Cerebellar nuclear complex (tissue), 1 donor: ENCODE data around the gene EYA2.
"Not testable (repeated sequence)": the region's sequence is repeated elsewhere in the genome, so short reads cannot be mapped to it uniquely, and the experiment has no call there.

Experiments used
- DNase-seq, 2 experiments: peaks; one replicate each; lab custom pipeline; 2025; lab: John Stamatoyannopoulos, UW

Gene EYA2

DNA sequence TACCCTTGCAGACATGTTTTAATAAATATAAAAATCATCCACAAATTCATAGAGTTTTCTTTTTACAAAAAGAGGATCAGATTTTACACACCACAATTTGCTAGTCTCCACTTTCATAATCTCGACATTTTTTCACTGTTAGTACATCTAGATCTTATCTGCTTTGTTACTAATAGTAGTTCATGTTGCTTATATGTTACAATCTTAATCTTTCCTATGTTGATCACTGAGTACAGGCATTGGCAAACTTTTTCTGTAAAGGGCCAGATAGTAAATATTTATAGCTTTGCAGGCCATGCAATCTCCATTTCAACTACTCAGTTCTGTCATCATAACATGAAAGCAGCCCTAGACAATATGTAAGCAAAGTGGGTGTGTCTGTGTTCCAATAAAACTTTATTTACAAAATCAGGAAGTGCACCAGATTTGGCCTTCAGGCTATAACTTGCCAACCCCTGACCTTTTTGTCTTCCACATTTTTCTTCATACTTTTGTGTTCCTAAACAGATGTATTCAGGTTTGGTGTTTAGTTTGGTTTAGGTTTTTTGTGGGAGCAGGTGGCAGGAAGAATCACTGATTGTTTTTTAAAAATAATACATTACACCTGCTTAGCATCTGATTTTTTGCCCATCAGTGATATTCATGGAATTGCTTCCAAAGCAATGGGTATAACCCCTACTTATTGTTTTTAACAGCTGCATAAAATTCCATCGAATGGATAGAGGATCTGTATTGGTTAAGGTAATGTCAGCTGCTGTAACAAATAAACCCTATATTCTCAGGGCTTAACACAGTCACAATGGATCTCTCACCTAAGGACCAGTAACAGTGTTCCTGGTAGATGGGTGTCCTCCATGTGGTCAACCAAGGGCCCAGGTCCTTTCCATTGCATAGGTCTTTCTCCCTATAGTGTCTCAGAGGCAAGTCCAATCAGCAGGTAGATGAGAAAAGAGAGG lies 61.2 kb downstream of the EYA2 start:
- DNase-seq, result no peak

DNA sequence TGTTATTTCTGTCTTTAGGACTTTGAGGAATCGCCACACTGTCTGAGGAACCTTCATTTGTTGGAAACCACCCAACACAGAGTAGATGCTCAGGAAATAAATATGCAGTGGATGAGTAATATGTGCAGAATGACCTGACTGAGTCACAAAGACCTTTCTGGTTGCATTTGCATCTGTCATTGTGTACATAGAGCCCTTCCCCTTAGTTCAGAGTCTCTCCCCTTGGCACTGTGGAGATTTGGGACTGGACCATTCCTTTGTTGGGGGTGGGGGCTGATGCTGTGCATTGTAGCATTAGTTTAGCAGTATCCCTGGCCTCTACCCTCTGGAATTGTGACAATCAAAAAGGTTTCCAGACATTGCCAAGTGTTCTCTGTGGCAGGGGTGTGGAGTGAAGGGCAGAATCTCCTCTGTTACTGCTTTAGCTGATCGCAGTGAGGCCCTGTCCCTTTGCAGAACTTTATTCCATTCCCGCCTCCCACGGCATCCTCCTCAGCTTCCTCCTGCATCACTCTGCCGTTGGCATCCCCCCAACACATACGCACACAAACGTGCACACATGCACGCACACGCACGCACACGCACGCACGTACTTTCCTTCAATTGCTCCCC lies 64.5 kb downstream of the EYA2 start:
- no peak for DNase-seq

DNA sequence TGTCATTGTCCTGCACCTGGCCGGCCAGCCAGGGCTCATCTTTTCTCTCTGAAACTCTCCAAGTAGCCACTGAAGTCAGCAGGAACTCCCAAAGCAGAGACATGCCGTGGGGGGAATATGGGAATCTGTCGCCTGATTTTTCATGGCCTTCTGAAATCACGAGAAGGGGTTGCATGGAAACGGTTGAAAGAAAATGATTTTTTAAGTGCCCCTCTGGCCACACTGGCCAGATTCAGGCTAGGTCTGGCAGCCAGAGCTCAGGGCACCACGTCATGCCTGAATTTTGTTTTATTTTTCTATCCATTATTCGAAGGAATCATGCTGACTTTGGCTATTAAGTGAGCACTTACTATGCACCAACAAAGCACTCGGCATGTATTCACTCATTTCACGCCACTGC lies 65.2 kb downstream of the EYA2 start:
- DNase-seq, result no peak

DNA sequence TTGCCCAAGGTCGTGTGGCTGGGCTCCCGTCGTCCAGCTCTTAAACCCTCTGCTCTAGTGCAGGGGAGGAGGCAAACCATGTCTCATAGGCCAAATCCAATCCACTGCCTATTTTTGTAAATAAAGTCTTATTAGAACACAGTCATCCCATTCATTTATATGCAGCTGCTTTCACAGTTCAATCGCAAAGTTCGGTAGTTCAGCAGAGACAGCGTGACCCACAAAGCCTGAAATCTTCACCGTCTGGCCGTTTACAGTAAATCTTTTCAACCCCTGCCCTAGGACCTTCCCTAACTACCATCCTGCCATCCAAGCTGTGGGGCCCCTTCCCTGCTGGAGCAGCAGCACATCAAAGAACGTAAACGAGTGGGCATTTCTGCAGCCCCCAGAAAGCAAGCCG lies 65.9 kb downstream of the EYA2 start:
- DNase-seq, result no peak

DNA sequence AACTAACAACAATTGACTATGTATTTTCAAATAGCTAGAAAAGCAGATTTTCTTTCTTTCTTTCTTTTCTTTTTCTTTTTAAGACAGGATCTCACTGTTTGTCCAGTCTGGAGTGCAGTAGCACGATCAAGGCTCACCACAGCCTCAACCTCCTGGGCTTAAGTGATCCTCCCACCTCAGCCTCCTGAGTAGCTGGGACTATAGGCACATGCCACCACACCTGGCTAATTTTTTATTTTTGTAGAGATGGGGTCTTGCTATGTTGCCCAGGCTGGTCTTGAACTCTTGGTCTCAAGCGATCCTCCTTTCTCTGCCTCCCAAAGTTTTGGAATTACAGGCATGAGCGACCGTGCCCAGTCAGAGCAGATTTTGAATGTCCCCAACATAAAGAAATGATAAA lies 67.3 kb downstream of the EYA2 start:
- DNase-seq, result not testable (repeated sequence)

DNA sequence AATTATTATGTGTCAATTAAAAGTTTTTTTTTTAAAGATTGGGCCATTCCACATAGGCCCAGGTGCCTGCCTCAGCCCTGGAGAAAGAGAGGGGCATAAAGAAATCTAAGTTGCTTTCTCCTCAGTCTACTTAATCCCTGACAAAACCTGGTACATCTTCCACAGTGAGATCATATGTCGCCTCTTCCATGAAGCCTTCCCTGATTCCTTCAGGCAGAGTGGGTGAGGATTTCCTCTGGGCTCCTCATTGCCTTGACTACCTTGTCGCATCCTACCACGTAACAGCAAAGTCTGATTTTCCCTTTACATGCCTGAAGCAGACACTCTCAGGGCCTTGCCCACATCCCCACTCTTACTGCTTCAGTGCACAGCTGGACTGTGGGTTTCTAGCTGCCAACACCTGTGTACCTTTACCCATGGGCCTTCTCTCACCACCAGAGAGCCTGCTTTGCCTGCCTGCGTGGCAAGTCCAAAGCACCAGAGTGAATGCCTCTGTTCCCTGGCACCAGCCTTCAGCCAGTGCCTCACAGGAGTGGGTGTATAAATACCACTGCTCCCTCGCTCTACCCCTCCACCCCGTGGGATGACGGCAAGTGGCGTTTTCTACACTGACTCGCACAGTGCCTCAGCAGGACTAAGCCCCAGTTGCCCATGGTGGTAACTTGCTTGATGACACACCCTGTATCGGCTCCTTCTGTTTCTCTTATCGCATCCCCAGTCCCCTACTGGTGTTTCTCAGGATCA lies 68.0 kb downstream of the EYA2 start:
- DNase-seq, result no peak

DNA sequence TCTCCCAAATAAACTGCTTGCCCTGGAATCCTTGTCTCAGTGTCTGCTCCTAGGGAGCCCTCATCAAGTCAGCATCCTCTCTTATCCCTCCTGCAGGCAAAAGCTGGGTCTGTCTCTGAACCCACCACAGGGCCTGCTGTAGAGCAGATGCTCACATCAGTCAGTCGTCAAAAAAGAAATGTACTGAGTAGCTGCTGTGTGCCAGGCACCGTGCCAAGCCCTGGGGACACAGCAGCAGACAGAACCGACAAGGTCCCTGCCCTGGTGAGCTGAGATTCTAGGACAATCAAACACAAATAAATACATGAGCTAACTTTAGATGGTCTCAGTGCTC lies 68.5 kb downstream of the EYA2 start:
- no peak for DNase-seq

DNA sequence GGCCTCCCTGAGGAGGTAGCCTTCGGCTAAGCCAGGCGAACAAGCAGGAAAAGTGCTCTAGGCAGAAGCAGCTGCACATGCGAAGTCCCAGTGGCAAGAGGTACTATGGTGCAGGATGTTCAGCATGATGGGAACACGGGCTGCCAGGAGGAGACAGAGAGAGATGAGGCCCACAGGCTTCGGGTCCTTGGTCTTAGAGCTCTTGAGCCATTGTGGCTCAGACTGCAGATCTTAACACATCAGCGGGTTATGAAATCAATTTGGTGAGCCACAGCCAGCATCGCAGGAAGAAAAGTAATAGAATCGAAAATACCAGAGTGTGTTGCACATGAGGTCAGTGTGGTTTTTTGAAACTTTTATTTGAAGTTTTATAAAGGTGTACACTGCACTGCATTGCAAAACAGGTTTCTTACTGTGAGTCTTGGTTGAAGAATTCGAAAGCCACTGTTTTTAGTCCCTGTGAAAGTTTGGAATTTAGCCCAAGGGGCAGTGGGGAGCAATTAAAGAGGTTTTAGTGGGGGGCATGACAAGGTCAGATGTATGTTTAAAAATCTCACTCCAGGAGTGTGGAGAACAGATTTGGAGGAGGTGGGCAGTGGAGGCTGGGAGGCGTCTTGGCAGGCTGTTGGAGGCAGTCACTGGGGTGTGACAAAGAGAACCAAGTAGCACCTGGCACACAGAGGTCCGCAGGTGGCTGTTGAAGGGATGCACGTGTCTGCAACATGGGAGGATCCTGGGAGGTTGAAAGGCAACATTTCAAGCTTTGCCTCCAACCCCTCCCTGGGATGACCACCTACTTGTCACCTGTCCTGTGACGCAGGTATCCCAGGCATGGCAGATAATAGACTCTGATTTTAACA lies 69.3 kb downstream of the EYA2 start:
- DNase-seq, result no peak

DNA sequence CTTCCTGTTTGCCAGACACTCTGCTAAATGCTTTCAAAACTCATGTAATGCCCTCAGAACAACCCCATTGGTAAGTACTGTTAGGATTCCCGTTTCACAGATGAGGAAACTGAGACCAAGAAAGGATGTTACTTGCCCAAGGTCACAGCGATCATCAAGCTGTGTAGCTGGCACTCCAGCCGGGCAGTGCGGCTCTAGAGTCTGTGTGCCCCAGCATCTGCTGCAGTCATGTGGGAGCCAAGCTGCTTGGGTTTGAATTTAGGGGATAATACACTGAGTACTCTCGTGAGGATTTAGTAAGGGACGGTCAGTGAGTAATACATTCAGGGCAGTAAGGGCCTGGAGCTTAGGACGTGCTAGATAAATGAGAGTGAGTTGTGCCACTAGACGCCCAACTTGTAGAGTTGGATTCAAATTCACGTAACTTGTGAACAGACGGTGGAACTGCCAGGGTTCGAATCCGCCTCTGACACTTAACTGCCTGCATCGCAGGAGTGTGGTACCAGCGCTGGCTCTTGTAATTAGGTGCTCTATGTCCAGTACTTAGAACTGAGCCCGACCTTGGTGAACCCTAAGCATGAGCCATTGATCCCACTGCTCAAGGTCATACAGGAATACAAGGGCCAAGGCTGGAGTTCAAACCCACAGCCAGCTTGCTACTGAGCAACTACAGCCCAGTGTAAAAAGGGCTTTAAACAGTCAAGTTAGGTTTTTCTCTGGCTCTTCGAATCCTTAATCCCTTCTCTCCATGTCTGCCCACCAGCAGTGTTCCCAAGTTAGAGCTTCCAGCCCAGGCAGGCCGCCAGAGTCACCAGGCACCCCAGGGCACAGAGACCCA lies 70.2 kb downstream of the EYA2 start:
- DNase-seq, result no peak

DNA sequence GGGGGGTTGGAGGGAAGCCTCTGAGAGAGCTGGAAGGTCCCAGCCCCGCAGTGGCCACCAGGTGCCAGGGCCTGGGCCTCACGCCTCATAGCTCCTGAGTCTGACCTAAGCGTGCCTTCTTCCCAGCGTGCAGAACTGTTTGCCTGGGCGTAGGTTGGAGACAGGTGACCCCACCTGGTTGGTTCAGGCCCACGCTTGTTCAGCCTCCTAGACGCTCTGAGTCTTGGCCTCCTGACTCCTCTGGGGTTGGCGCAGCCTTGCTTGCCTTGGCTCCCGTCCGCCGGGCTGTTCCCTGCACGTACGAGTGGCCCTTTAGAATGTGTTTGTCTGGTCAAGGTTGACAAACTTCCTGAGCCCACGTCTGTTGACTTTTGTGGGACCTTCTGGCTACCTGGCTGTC lies 70.8 kb downstream of the EYA2 start:
- no peak for DNase-seq

DNA sequence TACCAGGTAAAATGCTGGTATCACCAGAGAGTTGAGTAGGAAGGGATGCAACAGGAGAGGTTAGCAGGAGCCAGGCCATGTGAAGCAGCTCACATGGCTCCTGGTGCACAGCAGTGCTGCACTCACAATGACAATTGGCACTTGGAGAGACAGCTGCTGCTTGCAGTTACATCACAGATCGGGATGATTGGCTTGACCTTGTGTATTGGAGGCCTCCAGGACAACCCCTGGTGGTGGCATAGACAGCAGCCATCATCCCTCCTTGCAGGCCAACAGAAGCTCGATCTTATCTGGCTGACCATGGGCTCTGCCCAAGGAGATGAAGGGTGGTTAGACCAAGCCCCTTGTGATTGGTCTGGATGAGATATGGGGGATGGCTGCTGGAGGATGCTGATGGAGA lies 73.0 kb downstream of the EYA2 start:
- DNase-seq, result no peak

DNA sequence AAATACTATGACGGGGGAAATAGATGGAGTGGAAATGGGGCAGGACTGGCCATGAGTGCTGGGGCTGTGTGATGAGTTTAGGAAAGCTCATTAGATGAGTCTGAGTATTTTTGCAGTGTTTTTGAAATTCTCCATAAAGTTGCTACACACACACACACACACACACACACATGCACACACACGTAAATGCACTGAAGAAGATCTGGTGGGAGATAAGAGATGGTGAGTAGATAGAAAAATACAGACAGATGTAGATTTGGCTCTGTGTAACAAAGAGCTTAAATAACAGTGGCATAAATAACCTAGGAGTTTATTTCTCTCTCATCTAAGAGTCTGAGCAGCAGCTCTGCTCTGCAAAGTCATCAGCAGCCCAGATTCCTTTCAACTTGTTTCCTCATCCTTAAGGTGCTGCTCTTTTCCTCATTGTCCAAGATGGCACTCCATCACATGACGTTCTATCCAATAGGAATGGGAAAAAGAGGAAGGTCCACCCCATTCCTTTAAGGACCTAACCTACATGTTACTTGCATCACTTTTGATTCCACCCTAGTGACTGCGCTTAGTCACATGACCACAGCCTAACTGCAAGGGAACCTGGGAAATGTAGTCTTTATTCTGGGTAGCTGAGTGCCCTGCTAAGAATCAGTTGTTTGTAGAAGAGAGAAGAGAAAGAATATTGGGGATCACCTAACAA lies 76.4 kb downstream of the EYA2 start:
- DNase-seq, result no peak

DNA sequence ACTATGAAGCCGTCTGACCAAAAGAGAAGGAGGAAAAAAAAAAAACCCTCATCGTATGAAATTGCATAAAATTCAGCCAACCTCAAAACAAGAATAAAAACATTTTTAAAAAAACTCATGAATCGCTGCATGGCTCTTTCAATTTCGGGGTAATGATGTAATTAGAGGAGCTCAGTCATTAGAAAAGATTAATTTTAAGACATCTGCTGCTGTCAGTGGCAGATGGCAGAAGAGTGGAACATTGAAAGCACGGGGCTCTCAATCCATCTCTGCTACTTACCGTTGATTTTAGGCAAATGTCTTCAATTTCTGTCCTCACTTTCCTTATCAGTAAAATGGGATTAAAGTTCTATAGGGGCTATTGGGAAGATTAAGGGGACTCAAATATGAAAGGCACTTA lies 79.1 kb downstream of the EYA2 start:
- no peak for DNase-seq

DNA sequence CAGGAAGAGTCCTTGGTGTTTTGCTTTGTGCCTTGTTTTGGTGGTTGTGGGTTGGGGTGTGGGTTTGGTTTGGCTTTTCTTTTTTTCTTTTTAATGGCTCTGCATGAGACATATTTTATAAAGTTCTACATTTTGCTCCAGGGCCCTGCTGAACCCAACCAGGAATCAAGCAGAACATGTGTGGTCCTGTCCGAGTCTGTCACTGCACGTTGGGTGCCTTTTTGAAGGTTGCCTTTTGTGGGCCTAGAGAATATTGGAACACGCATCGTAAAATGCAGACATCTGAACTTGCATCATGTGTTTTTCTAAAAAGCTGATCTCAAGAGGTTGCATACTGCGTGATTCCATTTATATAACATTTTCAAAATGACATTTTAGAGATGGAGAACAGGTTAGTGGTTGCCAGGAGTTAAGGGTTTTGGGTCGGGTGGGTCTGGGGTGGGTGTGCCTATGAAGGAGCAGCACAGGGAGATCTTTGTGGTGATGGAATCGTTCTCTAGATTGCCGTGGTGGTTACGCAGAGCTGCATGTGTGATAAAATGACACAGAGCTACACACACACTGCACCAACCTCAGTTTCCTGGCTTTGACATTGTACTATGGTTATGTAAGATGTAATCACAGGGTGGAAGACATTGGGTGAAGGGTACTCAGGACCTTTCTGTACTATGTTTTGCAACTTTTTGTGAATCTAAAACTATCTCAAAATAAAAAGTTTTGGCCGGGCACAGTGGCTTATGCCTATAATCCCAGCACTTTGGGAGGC lies 80.2 kb downstream of the EYA2 start:
- DNase-seq, result no peak

DNA sequence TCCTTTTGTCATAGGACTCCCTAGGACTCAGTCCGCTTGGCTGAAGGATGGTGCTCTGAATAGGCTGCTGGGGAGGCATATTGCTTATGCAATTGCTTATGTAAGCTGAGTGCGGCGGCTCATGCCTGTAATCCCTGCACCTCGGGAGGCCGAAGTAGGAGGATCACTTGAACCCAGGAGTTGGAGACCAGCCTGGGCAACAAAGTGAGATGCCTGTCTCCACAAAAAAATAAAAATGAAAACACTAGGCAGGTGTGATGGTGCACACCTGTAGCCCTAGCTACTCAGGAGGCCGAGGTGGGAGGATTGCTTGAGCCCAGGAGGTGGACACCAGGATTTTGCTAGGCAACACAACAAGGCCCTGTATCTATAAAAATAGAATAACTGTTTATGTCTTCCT lies 81.3 kb downstream of the EYA2 start:
- no peak for DNase-seq

DNA sequence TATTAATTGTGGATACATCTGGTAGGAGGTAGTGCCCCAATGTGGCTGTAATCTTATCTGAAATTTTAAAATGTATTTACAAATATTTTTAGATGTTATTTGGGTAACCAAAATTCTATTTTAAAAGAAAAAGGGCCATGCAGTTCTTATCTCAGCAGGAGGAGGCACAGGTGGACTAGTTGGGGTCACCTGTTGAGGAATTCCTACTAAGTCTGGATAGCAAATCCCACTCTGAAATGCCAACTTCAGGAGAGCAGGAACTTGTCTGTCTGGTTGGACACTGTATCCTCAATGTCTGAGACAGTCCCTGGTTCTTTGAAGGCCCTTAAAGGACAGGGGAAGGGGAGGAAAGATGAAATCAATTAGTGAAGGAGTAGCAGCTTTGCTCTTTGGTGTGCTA lies 82.6 kb downstream of the EYA2 start:
- DNase-seq, result no peak

DNA sequence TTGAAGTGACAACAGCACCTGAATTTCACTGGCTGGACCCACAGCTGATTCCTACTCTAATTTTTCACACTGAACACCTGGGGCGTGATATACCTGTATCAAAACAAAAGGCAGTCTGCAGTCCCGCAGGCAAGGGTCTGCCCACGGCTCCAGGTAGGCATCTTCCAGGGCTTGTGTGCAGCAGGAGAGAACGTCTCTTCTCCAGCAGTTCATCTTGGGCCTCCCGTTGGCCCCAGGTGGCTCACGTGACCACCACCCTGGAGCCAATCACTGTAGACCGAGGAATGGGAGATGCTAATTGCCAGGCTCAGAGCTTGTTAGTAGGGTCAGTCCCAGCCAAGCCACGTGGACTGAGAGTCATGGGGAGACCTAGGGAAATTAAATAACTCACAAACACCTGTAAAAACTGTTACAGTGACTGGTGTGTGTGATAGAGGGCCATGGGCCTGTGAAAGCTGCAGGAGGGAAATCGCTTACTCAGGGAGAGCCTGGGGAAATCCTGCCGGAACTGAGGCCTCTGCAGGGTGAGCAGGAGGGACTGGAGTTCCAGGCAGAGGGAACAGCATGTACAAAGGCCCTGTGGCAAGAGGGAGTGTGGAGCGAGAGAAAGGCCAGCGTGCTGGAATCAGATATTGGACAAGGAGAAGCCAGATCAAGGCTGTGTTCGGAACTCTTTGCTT lies 83.4 kb downstream of the EYA2 start:
- DNase-seq, result no peak

DNA sequence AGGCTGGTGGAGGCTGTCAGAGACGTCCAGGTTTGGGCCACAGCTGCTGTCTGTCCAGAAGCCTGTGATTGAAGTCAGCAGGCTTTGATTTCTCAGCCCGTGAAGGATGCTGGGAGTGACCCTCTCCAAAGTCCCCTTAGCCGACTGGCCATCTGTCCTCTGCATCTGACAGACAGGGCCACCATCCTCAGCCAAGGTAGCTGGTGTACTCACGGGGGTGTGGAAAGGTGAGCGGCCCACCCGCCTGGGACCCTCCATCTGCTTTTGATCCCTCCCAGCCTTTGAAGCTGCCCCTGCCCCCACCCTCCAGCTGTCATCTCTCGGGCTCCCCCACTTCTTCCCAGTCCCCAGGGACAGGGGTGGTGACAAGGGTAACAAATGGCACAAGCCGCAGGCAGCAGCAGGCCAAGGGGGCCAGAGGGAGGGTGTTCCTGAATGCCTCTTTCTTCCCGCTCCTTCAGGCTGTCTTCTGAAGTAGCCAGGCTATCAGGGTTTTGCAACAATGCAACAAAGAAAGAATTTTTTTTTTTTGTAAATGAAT lies 84.4 kb downstream of the EYA2 start:
- DNase-seq, result no peak
